HFFc6 (cell line): ENCODE data around the gene RBMX2. TPM values are rescaled to one million over a fixed set of nuclear protein-coding genes. Genes with fewer than 3 reads are reported as not detected.
A peak's percentile ranks its signal among the peaks of the same experiment; 100 is the strongest.

ENCODE experiments used
- DNase-seq: peaks from one replicate; pipeline ENCODE4 v3.0.0-alpha.2; 2018
- H3K27ac Mint-ChIP-seq: 2 replicates; pipeline ENCODE4 v1.8.0; 2020; ENCODE audit warnings: mild to moderate bottlenecking, mixed read lengths
- H3K27me3 Mint-ChIP-seq: 2 replicates; pipeline ENCODE4 v1.8.0; 2021; ENCODE audit warnings: mild to moderate bottlenecking, moderate library complexity, mixed read lengths; ENCODE audit not compliant: insufficient read depth
- H3K36me3 Mint-ChIP-seq: 2 replicates; pipeline ENCODE4 v1.8.0; 2021; ENCODE audit warnings: low read depth, mixed read lengths
- H3K4me1 Mint-ChIP-seq: 2 replicates; pipeline ENCODE4 v1.8.0; 2020; ENCODE audit warnings: low read depth, mixed read lengths
- H3K4me3 Mint-ChIP-seq: 2 replicates; pipeline ENCODE4 v1.8.0; 2020; ENCODE audit warnings: mild to moderate bottlenecking, moderate library complexity, mixed read lengths
- H3K9me3 Mint-ChIP-seq: 2 replicates; pipeline ENCODE4 v1.8.0; 2020; ENCODE audit warnings: mild to moderate bottlenecking, mixed read lengths
- total RNA-seq, 6 experiments: library from RNA; stranded (reverse); fragmentation: NEBNext Ultra II Directional; extraction: Animal tissue kit (Norgen Biotek cat#: 25700); gene quantifications; 2 replicates in 1 of 6; 3 replicates in 5 of 6; pipeline ENCODE4 v1.2.3, GENCODE V29; 2021
- TF ChIP-seq, protein P1 (sequence below): fragments of 200-600 bp; sonication (generic); IDR thresholded peaks from 2 replicates; pipeline ENCODE4 v1.5.0; 2021; ENCODE audit warnings: antibody characterized with exemption, mild to moderate bottlenecking

The RBMX2 gene
- total RNA-seq, 6 experiments from 2014 or later, result 16.3 to 20.7 (median 18.3) TPM

GRCh38 chrX:130386408-130386808 lies 15.4 kb upstream of the RBMX2 start:
- H3K36me3 Mint-ChIP-seq, result no peaks in the 10 kb centered on the region

GRCh38 chrX:130393451-130394074 lies 8.2 kb upstream of the RBMX2 start:
- peak; percentile 43 for DNase-seq
- H3K9me3 Mint-ChIP-seq, result no peaks in the 10 kb centered on the region
- no peak overlapping the region for H3K4me3 Mint-ChIP-seq
- peaks cover 11% of the 10 kb centered on the region for H3K27me3 Mint-ChIP-seq
- no peaks in the 10 kb centered on the region for H3K36me3 Mint-ChIP-seq
- H3K27ac Mint-ChIP-seq, result no peak overlapping the region
- TF ChIP-seq, protein P1, sequence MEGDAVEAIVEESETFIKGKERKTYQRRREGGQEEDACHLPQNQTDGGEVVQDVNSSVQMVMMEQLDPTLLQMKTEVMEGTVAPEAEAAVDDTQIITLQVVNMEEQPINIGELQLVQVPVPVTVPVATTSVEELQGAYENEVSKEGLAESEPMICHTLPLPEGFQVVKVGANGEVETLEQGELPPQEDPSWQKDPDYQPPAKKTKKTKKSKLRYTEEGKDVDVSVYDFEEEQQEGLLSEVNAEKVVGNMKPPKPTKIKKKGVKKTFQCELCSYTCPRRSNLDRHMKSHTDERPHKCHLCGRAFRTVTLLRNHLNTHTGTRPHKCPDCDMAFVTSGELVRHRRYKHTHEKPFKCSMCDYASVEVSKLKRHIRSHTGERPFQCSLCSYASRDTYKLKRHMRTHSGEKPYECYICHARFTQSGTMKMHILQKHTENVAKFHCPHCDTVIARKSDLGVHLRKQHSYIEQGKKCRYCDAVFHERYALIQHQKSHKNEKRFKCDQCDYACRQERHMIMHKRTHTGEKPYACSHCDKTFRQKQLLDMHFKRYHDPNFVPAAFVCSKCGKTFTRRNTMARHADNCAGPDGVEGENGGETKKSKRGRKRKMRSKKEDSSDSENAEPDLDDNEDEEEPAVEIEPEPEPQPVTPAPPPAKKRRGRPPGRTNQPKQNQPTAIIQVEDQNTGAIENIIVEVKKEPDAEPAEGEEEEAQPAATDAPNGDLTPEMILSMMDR, result peak; percentile 77
- H3K4me1 Mint-ChIP-seq, result peaks cover 5% of the 10 kb centered on the region; the same call in 1 of the 2 replicates

More at GRCh38 chrX:130386408-130386808, 15.4 kb upstream of the RBMX2 start:
- Mint-ChIP-seq H3K4me1 (no peaks in the 10 kb centered on the region), H3K4me3 (no peak overlapping the region), H3K9me3 (no peaks in the 10 kb centered on the region), H3K27ac (no peak overlapping the region), H3K27me3 (peaks cover 10% of the 10 kb centered on the region)
- TF ChIP-seq, protein P1, result no peak
- DNase-seq, result no peak

DNA sequence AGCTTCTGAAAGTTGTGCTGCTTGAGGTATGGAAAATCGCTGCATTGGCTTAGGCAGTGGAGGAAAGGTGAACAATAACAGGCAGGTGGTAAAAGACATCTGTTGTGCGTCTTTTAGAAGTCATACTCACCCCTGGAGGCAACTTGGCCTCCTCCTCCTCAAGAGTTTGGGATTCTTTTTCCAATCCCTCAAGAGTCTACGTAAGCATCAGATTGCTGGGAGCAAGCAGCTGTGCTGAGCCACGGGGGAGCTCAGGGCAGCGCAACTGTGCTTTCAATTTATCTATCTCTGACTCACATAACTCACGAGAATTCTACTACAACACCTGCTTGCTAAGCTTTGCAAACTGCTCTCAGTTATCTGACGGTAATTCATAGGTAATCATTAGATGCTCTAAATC lies 6.4 kb upstream of the RBMX2 start:
- TF ChIP-seq, protein P1, result no peak
- H3K36me3 Mint-ChIP-seq, result no peaks in the 10 kb centered on the region
- H3K9me3 Mint-ChIP-seq, result no peaks in the 10 kb centered on the region
- H3K27ac Mint-ChIP-seq, result no peak overlapping the region
- H3K4me3 Mint-ChIP-seq, result no peak overlapping the region
- H3K27me3 Mint-ChIP-seq, result peaks cover 11% of the 10 kb centered on the region
- no peak for DNase-seq
- peaks cover 5% of the 10 kb centered on the region; the same call in 1 of the 2 replicates for H3K4me1 Mint-ChIP-seq

GRCh38 chrX:130402208-130402684 lies 459 bp downstream of the RBMX2 start:
- Mint-ChIP-seq H3K9me3 (no peaks in the 10 kb centered on the region), H3K27me3 (no peaks in the 10 kb centered on the region; the same call in 1 of the 2 replicates), H3K4me3 (peak overlapping the region; percentile 97), H3K27ac (peak overlapping the region; percentile 76), H3K4me1 (no peaks in the 10 kb centered on the region), H3K36me3 (no peaks in the 10 kb centered on the region)
- TF ChIP-seq, protein P1, result no peak
- DNase-seq, result no peak

- no peaks in the 10 kb centered on the region for H3K4me1 Mint-ChIP-seq
- H3K27ac Mint-ChIP-seq, result no peak overlapping the region
- TF ChIP-seq, protein P1, result no peak
- H3K9me3 Mint-ChIP-seq, result no peaks in the 10 kb centered on the region
- DNase-seq, result no peak
- peaks cover 2% of the 10 kb centered on the region for H3K27me3 Mint-ChIP-seq
- H3K36me3 Mint-ChIP-seq, result peaks cover 11% of the 10 kb centered on the region; the same call in 1 of the 2 replicates
- H3K4me3 Mint-ChIP-seq, result no peak overlapping the region
These were observed 11.6 kb downstream of the RBMX2 start for GRCh38 chrX:130413415-130413814.
